Measurements from ENCODE around the gene DACH1.

DNA sequence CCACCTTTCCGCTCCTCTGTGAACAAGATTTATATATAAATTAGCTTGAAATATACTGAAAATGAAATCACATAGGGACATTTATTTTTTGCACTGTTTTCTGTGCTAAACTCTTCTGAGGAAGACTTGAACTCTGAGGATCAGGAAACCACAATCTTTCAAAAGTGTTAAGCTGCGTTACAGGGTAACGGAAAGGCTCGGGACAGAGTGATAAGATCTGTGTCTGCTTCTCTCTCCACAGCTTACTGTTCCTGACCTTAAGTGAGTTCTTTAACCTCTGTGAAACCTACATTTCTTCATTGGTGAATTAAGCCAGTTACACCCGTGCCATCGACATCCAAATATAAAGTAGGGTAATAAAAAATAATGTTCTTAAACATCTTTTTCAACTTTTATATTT lies 38.9 kb downstream of the DACH1 start:
- TF ChIP-seq, protein P1, sequence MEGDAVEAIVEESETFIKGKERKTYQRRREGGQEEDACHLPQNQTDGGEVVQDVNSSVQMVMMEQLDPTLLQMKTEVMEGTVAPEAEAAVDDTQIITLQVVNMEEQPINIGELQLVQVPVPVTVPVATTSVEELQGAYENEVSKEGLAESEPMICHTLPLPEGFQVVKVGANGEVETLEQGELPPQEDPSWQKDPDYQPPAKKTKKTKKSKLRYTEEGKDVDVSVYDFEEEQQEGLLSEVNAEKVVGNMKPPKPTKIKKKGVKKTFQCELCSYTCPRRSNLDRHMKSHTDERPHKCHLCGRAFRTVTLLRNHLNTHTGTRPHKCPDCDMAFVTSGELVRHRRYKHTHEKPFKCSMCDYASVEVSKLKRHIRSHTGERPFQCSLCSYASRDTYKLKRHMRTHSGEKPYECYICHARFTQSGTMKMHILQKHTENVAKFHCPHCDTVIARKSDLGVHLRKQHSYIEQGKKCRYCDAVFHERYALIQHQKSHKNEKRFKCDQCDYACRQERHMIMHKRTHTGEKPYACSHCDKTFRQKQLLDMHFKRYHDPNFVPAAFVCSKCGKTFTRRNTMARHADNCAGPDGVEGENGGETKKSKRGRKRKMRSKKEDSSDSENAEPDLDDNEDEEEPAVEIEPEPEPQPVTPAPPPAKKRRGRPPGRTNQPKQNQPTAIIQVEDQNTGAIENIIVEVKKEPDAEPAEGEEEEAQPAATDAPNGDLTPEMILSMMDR (conservative IDR thresholded peaks at IDR 0.05; ENCODE audit: low read depth, low read length), result no peak
- TF ChIP-seq EZH2 (IDR thresholded peaks at IDR 0.05; ENCODE audit: low read length, unreplicated experiment), result no peak

Data from PC-3 (cell line).